Pancreas (tissue), 10 donors: Measurements from ENCODE around the gene PASK. TPM values are rescaled to one million over a fixed set of nuclear protein-coding genes. Genes with fewer than 3 reads are reported as not detected.

Source experiments
- ATAC-seq, 4 donors: fragments of 200-7000 bp; cut with Tn5 transposase; one replicate each; pipeline versions ENCODE4 v1.8.0 to v1.9.1; 2020; ENCODE audit warnings: mild to moderate bottlenecking in 4 of 4, moderate library complexity in 4 of 4
- DNase-seq, 6 donors: peaks; one replicate each; pipeline ENCODE4 v3.0.0-alpha.2; 2020
- FAIRE-seq: peaks from 2 replicates; lab custom pipeline; 2012; peaks lifted over from hg19 to GRCh38; lab: Jason Lieb, UNC
- H3K27ac ChIP-seq, 4 donors: fragments of 200-600 bp; sonication (generic); 1 replicate in 3 of 4; 2 replicates in 1 of 4; pipeline versions ENCODE4 v1.5.0 to v1.8.0; 2020
- H3K27me3 ChIP-seq, 4 donors: fragments of 200-600 bp; one replicate each; pipeline ENCODE4 v1.8.0; 2021
- H3K36me3 ChIP-seq, 3 donors: fragments of 200-600 bp; sonication (generic) in 1 of 3; one replicate each; pipeline versions ENCODE4 v1.5.0 to v1.8.0; 2020 to 2021
- H3K4me1 ChIP-seq, 3 donors: fragments of 200-600 bp; one replicate each; pipeline ENCODE4 v1.8.0; 2021
- H3K4me3 ChIP-seq, 4 donors: fragments of 200-600 bp; sonication (generic) in 2 of 4; one replicate each; pipeline versions ENCODE4 v1.5.0 to v1.8.0; 2020 to 2021
- H3K9me3 ChIP-seq, 4 donors: fragments of 200-600 bp; one replicate each; pipeline ENCODE4 v1.8.0; 2021
- WGBS, 2 donors: extraction: QIAGEN DNeasy Blood & Tissue Kit; methylation state at CpG; one replicate each; pipeline ENCODE4 v1.1.7; 2013; 5-methylcytosine and 5-hydroxymethylcytosine counted together
- intact Hi-C, 3 donors: fragments of 100-400 bp; cut with DNase I; formaldehyde crosslinking; loops; one replicate each; pipeline versions ENCODE4 v1.11.1 to v1.14.2; 2022
- polyA plus RNA-seq, 2 donors: library from polyadenylated mRNA; stranded (reverse); fragments of 200-250 nt; gene quantifications; one replicate each; pipeline ENCODE4 v1.2.3, GENCODE V29; 2013
- total RNA-seq, 6 donors: library from RNA; stranded (reverse); fragmentation: NEBNext Ultra II Directional in 4 of 6; extraction: Animal tissue kit (Norgen Biotek cat#: 25700) in 4 of 6; gene quantifications; one replicate each; pipeline versions ENCODE4 v1.2.1 to v1.2.4, GENCODE V29; 2021 to 2023
- TF ChIP-seq, protein P1 (sequence below), 4 donors: fragments of 200-600 bp; sonication (generic) in 3 of 4; IDR thresholded peaks; one replicate each; pipeline versions ENCODE4 v1.5.0 to v1.8.0; 2021; ENCODE audit warnings: antibody characterized with exemption in 4 of 4
- donor health status: healthy with polysubstance abuse.
- donor health status: DM: no; HTN: no; CAD: no; lungs with moderate emphysema.
- donor health status: DM: no; HTN: no; CAD: no.
- donor health status: control.
- donor health status: control.
- donor health status: Bipolar disorder and iron deficiency.
- donor health status: DM: yes; HTN: yes; CAD: no.
- donor health status: DM: no; HTN: no; CAD: no.
- donor health status: DM: no; HTN: no; CAD: no.
- donor health status: DM: yes; HTN: yes; CAD: no.

The PASK gene
- total and polyA plus RNA-seq, 8 donors, result 3.7 to 14.5 (median 9.2) TPM

DNA sequence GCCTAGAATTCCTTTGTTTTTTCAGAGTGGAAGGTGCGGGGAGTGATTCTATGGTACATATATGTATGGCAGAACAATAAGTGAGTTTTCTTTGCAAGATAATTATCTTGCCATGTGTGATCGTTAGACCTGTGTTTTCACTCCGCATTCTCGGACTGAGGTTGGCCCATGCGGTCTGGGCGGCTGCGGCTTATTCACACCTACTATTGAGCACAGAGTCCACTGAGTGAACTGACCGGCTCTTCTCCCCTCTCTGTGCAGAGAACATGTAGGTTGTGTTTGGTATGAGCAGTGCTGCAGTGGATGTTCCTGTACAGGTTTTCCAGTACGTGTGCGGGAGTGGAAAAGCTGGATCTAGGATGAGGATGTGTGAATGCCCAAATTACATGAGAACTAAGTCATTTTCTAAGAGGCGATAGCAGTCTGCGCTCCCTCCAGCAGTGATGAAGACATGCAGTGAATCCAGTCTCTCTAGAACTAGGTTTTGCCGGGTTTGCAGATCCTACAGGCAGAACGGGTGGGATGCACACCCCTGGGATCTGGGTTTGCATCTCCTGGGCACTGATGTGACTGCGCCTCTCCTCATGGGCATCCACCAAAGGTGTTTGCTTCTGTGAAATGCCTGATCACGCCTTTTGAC, 74.3 kb downstream of the PASK start:
- WGBS, 2 donors, result 93% methylated on average over 16 of the region's 16 CpGs
- no peaks in the 10 kb centered on the region for H3K27me3 ChIP-seq
- ATAC-seq (no peak), DNase-seq (no peak), FAIRE-seq (no peak)
- intact Hi-C loops, result no loop called here
- peaks cover 0 to 11% (median 0%) of the 10 kb centered on the region in 3 donors for H3K36me3 ChIP-seq
- no peak overlapping the region for H3K27ac ChIP-seq
- H3K4me3 ChIP-seq, result no peak overlapping the region
- TF ChIP-seq, protein P1, sequence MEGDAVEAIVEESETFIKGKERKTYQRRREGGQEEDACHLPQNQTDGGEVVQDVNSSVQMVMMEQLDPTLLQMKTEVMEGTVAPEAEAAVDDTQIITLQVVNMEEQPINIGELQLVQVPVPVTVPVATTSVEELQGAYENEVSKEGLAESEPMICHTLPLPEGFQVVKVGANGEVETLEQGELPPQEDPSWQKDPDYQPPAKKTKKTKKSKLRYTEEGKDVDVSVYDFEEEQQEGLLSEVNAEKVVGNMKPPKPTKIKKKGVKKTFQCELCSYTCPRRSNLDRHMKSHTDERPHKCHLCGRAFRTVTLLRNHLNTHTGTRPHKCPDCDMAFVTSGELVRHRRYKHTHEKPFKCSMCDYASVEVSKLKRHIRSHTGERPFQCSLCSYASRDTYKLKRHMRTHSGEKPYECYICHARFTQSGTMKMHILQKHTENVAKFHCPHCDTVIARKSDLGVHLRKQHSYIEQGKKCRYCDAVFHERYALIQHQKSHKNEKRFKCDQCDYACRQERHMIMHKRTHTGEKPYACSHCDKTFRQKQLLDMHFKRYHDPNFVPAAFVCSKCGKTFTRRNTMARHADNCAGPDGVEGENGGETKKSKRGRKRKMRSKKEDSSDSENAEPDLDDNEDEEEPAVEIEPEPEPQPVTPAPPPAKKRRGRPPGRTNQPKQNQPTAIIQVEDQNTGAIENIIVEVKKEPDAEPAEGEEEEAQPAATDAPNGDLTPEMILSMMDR (IDR thresholded peaks at IDR 0.05), result no peak
- no peaks in the 10 kb centered on the region for H3K9me3 ChIP-seq
- no peaks in the 10 kb centered on the region for H3K4me1 ChIP-seq

DNA sequence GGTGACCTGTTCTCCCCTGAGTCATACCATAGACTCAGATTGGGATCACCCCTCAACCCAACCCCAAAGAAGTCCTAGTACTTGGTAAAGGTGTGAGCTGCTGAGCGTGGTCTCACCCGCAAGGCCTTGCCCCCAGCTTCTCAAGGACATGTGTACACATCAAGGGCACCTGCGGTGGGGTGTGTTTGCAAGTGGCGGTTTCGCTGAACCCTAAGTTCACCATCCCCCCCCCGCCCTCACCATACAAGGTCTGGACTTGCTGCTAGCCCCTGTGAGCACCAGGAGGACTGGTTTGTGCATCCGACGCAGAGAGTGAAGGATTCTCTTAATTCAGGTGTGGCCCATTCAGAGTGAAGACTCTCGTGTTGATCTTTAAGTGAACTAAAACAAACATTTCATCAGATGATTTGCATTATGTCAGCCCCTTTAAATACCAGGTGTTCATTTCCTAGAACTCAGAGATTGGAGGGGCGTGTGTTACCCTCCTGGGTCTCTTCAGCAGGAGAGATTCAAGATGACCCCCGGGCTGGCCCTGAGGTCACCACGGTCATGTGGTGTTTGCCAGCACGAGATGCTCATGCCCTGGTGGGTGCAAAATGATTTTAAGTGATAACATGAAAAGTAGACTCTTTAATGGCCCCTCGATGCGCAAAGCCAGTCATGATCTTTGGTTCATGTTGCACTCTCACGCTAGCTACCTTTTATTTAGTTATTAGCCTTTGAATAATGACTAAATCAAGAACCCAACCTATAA, 75.0 kb downstream of the PASK start:
- ATAC-seq, result no peak

DNA sequence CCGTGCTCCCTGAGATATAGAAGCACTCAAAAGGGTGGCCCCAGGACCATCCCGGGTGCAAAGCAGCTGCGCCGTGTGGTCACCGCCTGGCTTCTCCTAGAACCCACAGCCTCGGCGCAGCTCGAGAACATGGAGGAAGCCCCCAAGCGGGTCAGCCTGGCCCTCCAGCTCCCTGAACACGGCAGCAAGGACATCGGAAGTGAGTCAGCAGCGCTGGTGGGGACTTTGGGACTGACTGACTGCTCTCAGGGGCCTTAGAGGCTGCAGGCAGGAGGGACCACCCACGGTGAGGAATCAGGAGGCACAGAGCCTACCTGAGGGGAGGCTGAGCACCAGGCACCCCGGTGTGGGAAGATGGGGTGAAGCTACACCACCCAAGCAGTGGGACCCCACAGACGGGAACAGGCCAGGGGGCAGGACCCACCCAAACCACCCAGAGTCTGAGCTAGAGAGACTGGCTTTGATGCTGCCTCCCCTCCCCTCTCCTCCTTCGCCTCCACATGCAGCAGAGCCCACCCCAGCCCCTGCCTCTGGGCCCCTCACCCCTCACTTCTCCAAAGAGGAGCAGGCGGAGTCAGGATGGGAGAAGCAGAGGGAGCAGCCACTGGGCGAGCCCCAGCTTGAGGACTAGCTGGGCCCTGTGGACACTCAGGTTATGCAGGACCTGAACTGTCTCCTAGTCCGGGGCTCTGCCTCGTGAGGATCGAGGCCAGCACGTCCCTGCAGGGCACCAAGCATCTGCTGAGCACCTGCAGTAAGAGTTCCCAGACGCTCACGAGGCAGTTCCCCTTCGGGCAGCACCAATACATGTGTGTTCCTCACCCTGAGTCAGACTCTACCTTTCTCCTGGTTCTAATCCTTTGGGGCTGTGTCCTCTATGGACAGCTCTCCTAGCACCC, 75.9 kb downstream of the PASK start:
- Histone ChIP-seq H3K27ac (no peak overlapping the region), H3K9me3 (no peaks in the 10 kb centered on the region), H3K27me3 (no peaks in the 10 kb centered on the region), H3K4me1 (no peaks in the 10 kb centered on the region), H3K36me3 (peaks cover 0 to 17% (median 0%) of the 10 kb centered on the region in 3 donors), H3K4me3 (no peak overlapping the region)
- intact Hi-C loops, result no loop called here
- no peak for ATAC-seq
- 60 to 68% methylated on average over 24 to 25 of the region's 25 CpGs for WGBS, 2 donors
- peak in 1 of 6 donors; percentile 67 for DNase-seq
- no peak for FAIRE-seq
- TF ChIP-seq, protein P1 (IDR thresholded peaks at IDR 0.05), result no peak

More for the DNA sequence above, 75.0 kb downstream of the PASK start:
- H3K9me3 ChIP-seq, result no peaks in the 10 kb centered on the region
- DNase-seq (peak in 1 of 6 donors; percentile 32), FAIRE-seq (no peak)
- TF ChIP-seq, protein P1 (IDR thresholded peaks at IDR 0.05), result no peak
- intact Hi-C loops, result no loop called here
- WGBS, 2 donors, result 87 to 89% methylated on average over 16 of the region's 16 CpGs
- no peak overlapping the region for H3K27ac ChIP-seq
- H3K4me3 ChIP-seq, result no peak overlapping the region
- no peaks in the 10 kb centered on the region for H3K27me3 ChIP-seq
- no peaks in the 10 kb centered on the region for H3K4me1 ChIP-seq
- H3K36me3 ChIP-seq, result peaks cover 0 to 12% (median 0%) of the 10 kb centered on the region in 3 donors

DNA sequence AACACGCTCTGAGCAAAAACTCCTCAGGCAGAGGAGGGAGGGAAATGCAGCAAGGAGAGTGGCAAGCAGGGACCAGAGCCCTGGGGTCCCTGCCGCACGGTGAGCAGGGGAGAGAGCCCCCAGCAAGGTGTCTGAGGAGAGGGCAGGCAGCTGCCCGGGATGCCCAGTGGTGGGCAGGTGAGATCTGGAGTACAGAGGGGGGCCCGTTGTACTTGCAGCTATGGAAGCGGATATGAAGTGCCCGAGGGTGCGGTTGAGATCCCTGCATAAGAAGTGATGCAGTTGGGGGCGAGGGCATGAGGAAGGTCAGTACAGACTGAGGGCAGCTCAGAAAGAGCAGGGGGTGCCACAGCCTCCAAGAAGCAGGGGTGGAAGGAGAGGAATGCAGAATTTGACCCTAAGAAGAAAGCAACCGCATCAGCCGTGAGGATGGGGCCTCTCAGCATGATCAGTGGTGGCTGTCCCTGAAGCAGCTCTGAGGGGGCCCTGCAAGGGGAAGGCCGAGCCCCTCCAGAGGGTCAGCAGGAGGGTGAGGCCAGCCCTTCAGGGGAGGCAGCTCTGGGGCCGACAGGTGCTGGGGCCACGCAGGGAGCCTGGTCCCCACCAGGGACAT, 76.6 kb downstream of the PASK start:
- intact Hi-C loops, result no loop called here

More for the DNA sequence above, 76.6 kb downstream of the PASK start:
- Histone ChIP-seq H3K36me3 (peaks cover 0 to 17% (median 0%) of the 10 kb centered on the region in 3 donors), H3K9me3 (no peaks in the 10 kb centered on the region), H3K4me1 (no peaks in the 10 kb centered on the region), H3K27me3 (no peaks in the 10 kb centered on the region), H3K4me3 (no peak overlapping the region), H3K27ac (no peak overlapping the region)
- no peak for ATAC-seq
- TF ChIP-seq, protein P1 (IDR thresholded peaks at IDR 0.05), result no peak
- FAIRE-seq, result no peak
- DNase-seq, result peak in 1 of 6 donors; percentile 37
- WGBS, 2 donors, result 66 to 68% methylated on average over 14 of the region's 14 CpGs
